SK-N-SH (cell line): ENCODE results near the gene CUEDC1.
A peak's percentile ranks its signal among the peaks of the same experiment; 100 is the strongest.

Experiments used
- FOXJ3 ChIP-seq: sonication (generic); formaldehyde crosslinking; IDR thresholded peaks from 2 replicates; pipeline ENCODE4 v1.5.1; 2020; ENCODE audit warnings: mild to moderate bottlenecking, missing genetic modification reagents
- GATA2 ChIP-seq: sonication (generic); formaldehyde crosslinking; IDR thresholded peaks from 2 replicates; pipeline ENCODE4 v1.5.0; 2020; ENCODE audit warnings: mild to moderate bottlenecking, missing genetic modification reagents
- MAX ChIP-seq: IDR thresholded peaks from 2 replicates; pipeline ENCODE4 v1.4.0; 2012; ENCODE audit warnings: low read depth
- MEF2A ChIP-seq: IDR thresholded peaks from 2 replicates; pipeline ENCODE4 v1.4.0; 2012; ENCODE audit warnings: low read depth, borderline replicate concordance
- MXI1 ChIP-seq: IDR thresholded peaks from 2 replicates; pipeline ENCODE4 v1.6.1; 2012; ENCODE audit warnings: mild to moderate bottlenecking, low read depth, low read length, improper control_type of control experiment
- POLR2AphosphoS5 ChIP-seq: IDR thresholded peaks from 2 replicates; pipeline ENCODE4 v1.6.1; 2012; ENCODE audit warnings: low read depth, low read length
- REST ChIP-seq: IDR thresholded peaks from 2 replicates; pipeline ENCODE4 v1.6.1; 2012; ENCODE audit warnings: mild to moderate bottlenecking, low read depth, low read length, moderate library complexity
- RFX5 ChIP-seq: IDR thresholded peaks from 2 replicates; pipeline ENCODE4 v1.6.1; 2012; ENCODE audit warnings: mild to moderate bottlenecking, improper control_type of control experiment, low read length
- SIN3A ChIP-seq: IDR thresholded peaks from 2 replicates; pipeline ENCODE4 v1.6.1; 2012; ENCODE audit warnings: low read depth, mild to moderate bottlenecking, low read length, moderate library complexity, borderline replicate concordance
- SMC3 ChIP-seq: IDR thresholded peaks from 2 replicates; pipeline ENCODE4 v1.6.1; 2012; ENCODE audit warnings: low read depth, low read length, improper control_type of control experiment
- TF ChIP-seq, protein P1 (sequence below): fragments of 200-600 bp; sonication (generic); IDR thresholded peaks from 2 replicates; pipeline ENCODE4 v1.6.1; 2017; ENCODE audit warnings: antibody characterized with exemption, mild to moderate bottlenecking, moderate library complexity

DNA sequence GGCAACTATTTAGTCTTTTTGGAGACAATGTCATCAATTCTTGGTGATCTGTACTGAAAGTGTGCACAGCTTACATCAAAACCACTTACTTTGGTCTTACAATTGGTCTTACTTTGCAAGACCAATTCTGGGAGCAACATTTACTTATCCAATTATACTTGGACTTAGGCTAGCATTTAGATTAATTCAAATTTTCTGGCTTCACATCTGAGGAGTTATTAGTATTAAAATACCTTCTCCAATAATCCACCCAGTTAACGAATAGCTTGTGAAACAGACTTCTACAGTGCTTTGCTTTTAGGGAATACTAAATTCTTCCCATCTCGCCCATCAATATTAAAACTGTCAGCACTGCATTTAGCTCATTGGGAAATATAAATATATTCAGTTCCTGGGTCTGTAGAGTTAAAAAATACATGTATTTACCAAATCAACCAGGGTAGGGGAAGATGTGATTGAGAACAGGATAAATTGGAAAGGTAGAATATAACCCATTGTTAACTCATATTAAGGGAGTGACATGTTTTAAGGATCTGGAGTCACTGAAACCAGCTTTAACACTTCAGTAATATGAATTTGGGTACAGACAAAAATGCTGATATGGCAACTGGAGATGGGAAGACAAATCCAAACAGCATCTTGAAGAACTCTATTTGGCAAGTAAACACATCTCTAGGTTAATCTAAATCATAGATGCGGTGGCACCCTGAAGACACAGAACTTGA, 42.0 kb upstream of the CUEDC1 start:
- no peak for TF ChIP-seq MXI1
- no peak for TF ChIP-seq MEF2A
- TF ChIP-seq SMC3: no peak
- TF ChIP-seq, protein P1, sequence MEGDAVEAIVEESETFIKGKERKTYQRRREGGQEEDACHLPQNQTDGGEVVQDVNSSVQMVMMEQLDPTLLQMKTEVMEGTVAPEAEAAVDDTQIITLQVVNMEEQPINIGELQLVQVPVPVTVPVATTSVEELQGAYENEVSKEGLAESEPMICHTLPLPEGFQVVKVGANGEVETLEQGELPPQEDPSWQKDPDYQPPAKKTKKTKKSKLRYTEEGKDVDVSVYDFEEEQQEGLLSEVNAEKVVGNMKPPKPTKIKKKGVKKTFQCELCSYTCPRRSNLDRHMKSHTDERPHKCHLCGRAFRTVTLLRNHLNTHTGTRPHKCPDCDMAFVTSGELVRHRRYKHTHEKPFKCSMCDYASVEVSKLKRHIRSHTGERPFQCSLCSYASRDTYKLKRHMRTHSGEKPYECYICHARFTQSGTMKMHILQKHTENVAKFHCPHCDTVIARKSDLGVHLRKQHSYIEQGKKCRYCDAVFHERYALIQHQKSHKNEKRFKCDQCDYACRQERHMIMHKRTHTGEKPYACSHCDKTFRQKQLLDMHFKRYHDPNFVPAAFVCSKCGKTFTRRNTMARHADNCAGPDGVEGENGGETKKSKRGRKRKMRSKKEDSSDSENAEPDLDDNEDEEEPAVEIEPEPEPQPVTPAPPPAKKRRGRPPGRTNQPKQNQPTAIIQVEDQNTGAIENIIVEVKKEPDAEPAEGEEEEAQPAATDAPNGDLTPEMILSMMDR: no peak
- no peak for TF ChIP-seq SIN3A
- TF ChIP-seq FOXJ3 (CRISPR knock-in tag): no peak
- no peak for TF ChIP-seq MAX
- no peak for TF ChIP-seq GATA2
- TF ChIP-seq REST: no peak
- TF ChIP-seq POLR2AphosphoS5: peak; percentile 1; the same call in 1 of the 2 replicates
- no peak for TF ChIP-seq RFX5
